ENCODE measurements around the gene KRT26. TPM values are rescaled to one million over a fixed set of nuclear protein-coding genes. Genes with fewer than 3 reads are reported as not detected.

Gene KRT26
- total RNA-seq, 2 donors from 2014 or later = not detected

- TF ChIP-seq, protein P1, sequence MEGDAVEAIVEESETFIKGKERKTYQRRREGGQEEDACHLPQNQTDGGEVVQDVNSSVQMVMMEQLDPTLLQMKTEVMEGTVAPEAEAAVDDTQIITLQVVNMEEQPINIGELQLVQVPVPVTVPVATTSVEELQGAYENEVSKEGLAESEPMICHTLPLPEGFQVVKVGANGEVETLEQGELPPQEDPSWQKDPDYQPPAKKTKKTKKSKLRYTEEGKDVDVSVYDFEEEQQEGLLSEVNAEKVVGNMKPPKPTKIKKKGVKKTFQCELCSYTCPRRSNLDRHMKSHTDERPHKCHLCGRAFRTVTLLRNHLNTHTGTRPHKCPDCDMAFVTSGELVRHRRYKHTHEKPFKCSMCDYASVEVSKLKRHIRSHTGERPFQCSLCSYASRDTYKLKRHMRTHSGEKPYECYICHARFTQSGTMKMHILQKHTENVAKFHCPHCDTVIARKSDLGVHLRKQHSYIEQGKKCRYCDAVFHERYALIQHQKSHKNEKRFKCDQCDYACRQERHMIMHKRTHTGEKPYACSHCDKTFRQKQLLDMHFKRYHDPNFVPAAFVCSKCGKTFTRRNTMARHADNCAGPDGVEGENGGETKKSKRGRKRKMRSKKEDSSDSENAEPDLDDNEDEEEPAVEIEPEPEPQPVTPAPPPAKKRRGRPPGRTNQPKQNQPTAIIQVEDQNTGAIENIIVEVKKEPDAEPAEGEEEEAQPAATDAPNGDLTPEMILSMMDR (conservative IDR thresholded peaks at IDR 0.05) = no peak
- 75 to 94% methylated on average over 3 to 4 of the region's 4 CpGs for WGBS, 2 experiments (ENCODE audit: insufficient coverage in 1 of 2, insufficient read length in 1 of 2)
- peaks cover 80% of the 10 kb centered on the region for H3K27me3 Mint-ChIP-seq (ENCODE audit: insufficient read depth)
- Histone ChIP-seq H3K27me3 (ENCODE audit: control insufficient read depth, insufficient read depth, low read length, poor library complexity, severe bottlenecking) (peaks cover 65% of the 10 kb centered on the region), H3K27ac (ENCODE audit: low read depth, low read length) (no peak overlapping the region), H3K9me3 (ENCODE audit: control insufficient read depth, low read length) (no peaks in the 10 kb centered on the region), H3K4me3 (ENCODE audit: low read length) (no peak overlapping the region), H3K9ac (ENCODE audit: extremely low read depth, low read length, poor library complexity, severe bottlenecking) (no peak overlapping the region), H3K36me3 (ENCODE audit: control insufficient read depth, insufficient read depth, low read length) (peaks cover 7% of the 10 kb centered on the region), H3K4me1 (ENCODE audit: control insufficient read depth, insufficient read depth, low read length) (no peaks in the 10 kb centered on the region)
- no peaks in the 10 kb centered on the region for H3K9me3 Mint-ChIP-seq
- H3K27ac Mint-ChIP-seq = no peak overlapping the region
- H3K4me1 Mint-ChIP-seq = no peaks in the 10 kb centered on the region
- H3K36me3 Mint-ChIP-seq (ENCODE audit: low read depth) = peaks cover 14% of the 10 kb centered on the region
- DNase-seq = no peak
- H3K4me3 Mint-ChIP-seq = no peak overlapping the region
These were observed 41.8 kb upstream of the KRT26 start for GRCh38 chr17:40813804-40814203.

DNA sequence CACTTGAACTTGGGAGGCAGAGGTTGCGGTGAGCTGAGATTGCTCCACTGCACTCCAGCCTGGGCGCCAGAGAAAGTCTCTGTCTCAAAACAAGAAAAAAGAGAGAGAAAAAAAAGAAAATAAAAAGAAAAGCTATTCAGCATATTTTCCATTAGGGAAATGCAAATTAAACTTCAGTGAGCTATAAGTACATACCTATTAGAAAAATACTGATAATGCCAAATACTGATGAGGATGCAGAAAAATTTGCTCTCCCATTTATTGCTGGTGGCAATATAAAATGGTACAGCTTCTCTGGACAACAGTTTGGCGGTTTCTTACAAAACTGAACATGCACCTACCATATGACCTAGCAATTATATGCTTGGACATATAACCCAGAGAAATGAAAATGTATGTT is 40.6 kb upstream of the KRT26 start:
- Histone ChIP-seq H3K27me3 (ENCODE audit: control insufficient read depth, insufficient read depth, low read length, poor library complexity, severe bottlenecking) (peaks cover 77% of the 10 kb centered on the region), H3K9ac (ENCODE audit: extremely low read depth, low read length, poor library complexity, severe bottlenecking) (no peak overlapping the region), H3K36me3 (ENCODE audit: control insufficient read depth, insufficient read depth, low read length) (peaks cover 7% of the 10 kb centered on the region), H3K4me3 (ENCODE audit: low read length) (no peak overlapping the region), H3K9me3 (ENCODE audit: control insufficient read depth, low read length) (no peaks in the 10 kb centered on the region), H3K4me1 (ENCODE audit: control insufficient read depth, insufficient read depth, low read length) (no peaks in the 10 kb centered on the region), H3K27ac (ENCODE audit: low read depth, low read length) (no peak overlapping the region)
- WGBS, 2 experiments (ENCODE audit: insufficient coverage in 1 of 2, insufficient read length in 1 of 2) = 95 to 100% methylated on average over 1 to 3 of the region's 3 CpGs
- no peak for DNase-seq
- Mint-ChIP-seq H3K36me3 (ENCODE audit: low read depth) (peaks cover 12% of the 10 kb centered on the region), H3K9me3 (no peaks in the 10 kb centered on the region), H3K27me3 (ENCODE audit: insufficient read depth) (peaks cover 91% of the 10 kb centered on the region), H3K4me3 (no peak overlapping the region), H3K4me1 (no peaks in the 10 kb centered on the region), H3K27ac (no peak overlapping the region)
- TF ChIP-seq, protein P1 (conservative IDR thresholded peaks at IDR 0.05) = no peak

DNA sequence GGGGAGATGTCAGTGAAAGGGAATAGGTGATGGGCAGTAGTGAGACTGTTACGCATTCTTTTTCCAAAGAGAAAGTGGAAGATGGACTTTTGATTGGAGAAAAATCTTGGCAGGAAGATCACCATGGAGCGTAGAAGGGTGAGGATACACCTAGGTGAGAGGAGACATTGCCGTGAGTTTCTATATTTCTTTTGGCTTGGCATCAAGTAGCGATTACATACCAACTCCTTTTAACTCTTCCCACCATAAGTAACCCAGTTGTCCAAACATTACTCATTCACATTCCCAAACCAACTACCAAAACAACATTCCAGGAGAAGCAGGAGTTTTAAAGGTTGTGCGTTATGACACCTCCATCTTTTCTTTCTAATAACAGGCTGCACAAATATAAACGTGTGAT is 38.5 kb upstream of the KRT26 start:
- TF ChIP-seq, protein P1 (conservative IDR thresholded peaks at IDR 0.05) = no peak
- DNase-seq = no peak
- Histone ChIP-seq H3K4me1 (ENCODE audit: control insufficient read depth, insufficient read depth, low read length) (no peaks in the 10 kb centered on the region), H3K36me3 (ENCODE audit: control insufficient read depth, insufficient read depth, low read length) (no peaks in the 10 kb centered on the region), H3K9me3 (ENCODE audit: control insufficient read depth, low read length) (no peaks in the 10 kb centered on the region), H3K27me3 (ENCODE audit: control insufficient read depth, insufficient read depth, low read length, poor library complexity, severe bottlenecking) (peaks cover 87% of the 10 kb centered on the region), H3K4me3 (ENCODE audit: low read length) (no peak overlapping the region), H3K9ac (ENCODE audit: extremely low read depth, low read length, poor library complexity, severe bottlenecking) (no peak overlapping the region), H3K27ac (ENCODE audit: low read depth, low read length) (no peak overlapping the region)
- Mint-ChIP-seq H3K4me1 (no peaks in the 10 kb centered on the region), H3K4me3 (no peak overlapping the region), H3K36me3 (ENCODE audit: low read depth) (no peaks in the 10 kb centered on the region), H3K9me3 (no peaks in the 10 kb centered on the region), H3K27me3 (ENCODE audit: insufficient read depth) (peaks cover 97% of the 10 kb centered on the region), H3K27ac (no peak overlapping the region)
- whole genome bisulfite sequencing, 2 experiments (ENCODE audit: insufficient coverage in 1 of 2, insufficient read length in 1 of 2) = 85 to 100% methylated on average over 2 to 6 of the region's 6 CpGs

All from endodermal cell (in vitro differentiated cells).